Body of pancreas (tissue), 4 donors: ENCODE results near the gene TIPARP.

Experiments used
- CTCF ChIP-seq, 7 experiments: fragments of 450-650 bp in 4 of 7; fragments of 200-600 bp in 3 of 7; sonication (generic) in 3 of 7; IDR thresholded peaks; one replicate each; pipeline ENCODE4 v1.5.1; 2016 to 2019; ENCODE audit warnings: antibody characterized with exemption in 7 of 7
- POLR2A ChIP-seq, 3 donors: fragments of 450-650 bp; IDR thresholded peaks; one replicate each; pipeline ENCODE4 v1.6.1; 2016; ENCODE audit warnings: antibody characterized with exemption in 3 of 3, mild to moderate bottlenecking in 2 of 3

GRCh38 chr3:156678197-156678596 lies 3.8 kb downstream of the TIPARP start:
- no peak for TF ChIP-seq POLR2A (IDR thresholded peaks at IDR 0.05)
- TF ChIP-seq CTCF (IDR thresholded peaks at IDR 0.05): no peak
